Stimulated activated naive CD8-positive, alpha-beta T cell treated with anti-CD3 and anti-CD28 coated beads, Interleukin-15, Interleukin-2, amounts not matched to agents 100 ng/mL and 50 ng/mL, for 24 hours (primary cell): ENCODE measurements around the gene IL17D.
"Not testable (repeated sequence)": the region's sequence is repeated elsewhere in the genome, so short reads cannot be mapped to it uniquely, and the experiment has no call there.

Experiments
- H3K27ac Mint-ChIP-seq: one replicate; pipeline ENCODE4 v1.8.0; 2021; ENCODE audit warnings: mild to moderate bottlenecking, mixed read lengths
- H3K27me3 Mint-ChIP-seq: one replicate; pipeline ENCODE4 v1.8.0; 2021; ENCODE audit warnings: mixed read lengths
- H3K36me3 Mint-ChIP-seq: one replicate; pipeline ENCODE4 v1.8.0; 2021; ENCODE audit warnings: low read depth, mixed read lengths
- H3K4me1 Mint-ChIP-seq: one replicate; pipeline ENCODE4 v1.8.0; 2021; ENCODE audit warnings: low read depth, mixed read lengths
- H3K4me3 Mint-ChIP-seq: one replicate; pipeline ENCODE4 v1.8.0; 2021; ENCODE audit warnings: mild to moderate bottlenecking, mixed read lengths
- H3K9me3 Mint-ChIP-seq: one replicate; pipeline ENCODE4 v1.8.0; 2021; ENCODE audit warnings: mixed read lengths

IL17D gene, protein sequence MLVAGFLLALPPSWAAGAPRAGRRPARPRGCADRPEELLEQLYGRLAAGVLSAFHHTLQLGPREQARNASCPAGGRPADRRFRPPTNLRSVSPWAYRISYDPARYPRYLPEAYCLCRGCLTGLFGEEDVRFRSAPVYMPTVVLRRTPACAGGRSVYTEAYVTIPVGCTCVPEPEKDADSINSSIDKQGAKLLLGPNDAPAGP

DNA sequence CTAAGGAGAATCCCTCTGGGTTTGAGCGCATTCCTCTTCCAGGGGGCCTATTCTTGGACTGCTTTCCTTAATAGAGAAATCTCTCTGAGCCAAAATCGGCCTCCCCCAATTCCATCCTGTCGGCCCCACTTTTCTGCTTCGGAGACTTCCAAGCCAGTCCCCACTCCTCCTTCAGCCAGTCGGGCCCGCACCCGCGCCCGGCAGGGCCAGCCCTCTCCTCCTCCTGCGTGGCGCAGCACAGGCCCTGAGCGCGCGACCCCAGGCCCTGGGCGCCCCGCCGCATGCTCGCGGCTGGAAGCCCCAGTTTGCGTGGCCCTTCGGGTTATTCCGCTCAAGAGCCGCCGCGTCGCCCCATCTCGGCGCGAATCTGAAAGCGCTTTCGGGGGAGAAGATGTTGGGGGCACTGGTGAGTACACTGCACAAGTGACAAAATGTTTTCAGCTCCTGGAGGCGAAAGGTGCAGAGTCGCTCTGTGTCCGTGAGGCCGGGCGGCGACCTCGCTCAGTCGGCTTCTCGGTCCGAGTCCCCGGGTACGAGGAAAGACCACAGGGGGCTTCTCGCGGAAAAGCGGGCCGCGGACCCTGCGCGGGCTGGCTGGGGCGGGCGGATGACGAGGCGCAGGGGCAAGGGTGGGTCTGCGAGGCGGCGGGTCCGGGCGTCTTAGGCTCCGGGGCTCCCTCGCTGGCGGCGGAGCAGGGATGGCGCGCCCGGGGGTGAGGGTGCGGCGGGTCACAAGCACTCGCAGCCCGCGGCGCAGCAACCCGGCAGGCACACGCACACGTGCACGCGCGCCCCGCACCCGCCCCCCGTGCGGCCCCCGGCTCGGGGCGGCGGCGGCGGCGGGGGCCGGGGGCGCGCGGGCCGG, at the start of gene IL17D:
Gene IL17D (plus strand): TSS at position 785 of the 865 bp plus-strand sequence. CDS start 303 bp downstream, outside the sequence.
- Mint-ChIP-seq H3K27ac (peak within 1 kb of the TSS; percentile 89), H3K27me3 (peaks cover 24% of the 10 kb centered on the region)

DNA sequence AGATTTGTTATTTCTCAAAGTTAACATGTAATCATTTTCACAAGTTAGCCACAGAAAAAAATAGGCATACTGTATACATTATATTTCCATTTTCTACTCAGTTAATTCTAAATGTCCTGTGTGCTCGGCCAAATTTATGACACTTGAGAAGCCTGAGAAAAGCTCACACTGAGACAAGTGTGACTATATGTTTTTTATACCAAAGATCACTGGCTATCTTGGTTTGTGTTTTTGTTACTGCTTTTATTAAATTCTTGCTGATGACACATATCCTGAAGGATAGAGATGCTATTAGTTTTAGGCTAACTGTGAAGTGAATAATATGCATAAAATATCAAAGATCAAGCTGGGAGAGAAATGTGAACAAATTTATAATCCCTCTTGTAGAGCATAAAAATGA, 49.3 kb upstream of the IL17D start:
- H3K9me3 Mint-ChIP-seq = no peaks in the 10 kb centered on the region
- H3K4me1 Mint-ChIP-seq = no peaks in the 10 kb centered on the region
- H3K27me3 Mint-ChIP-seq = no peaks in the 10 kb centered on the region
- no peak overlapping the region for H3K27ac Mint-ChIP-seq
- H3K4me3 Mint-ChIP-seq = no peak overlapping the region
- peaks cover 9% of the 10 kb centered on the region for H3K36me3 Mint-ChIP-seq

More for the DNA sequence above, at the start of gene IL17D:
- Mint-ChIP-seq H3K9me3 (no peaks in the 10 kb centered on the region), H3K4me1 (peaks cover 18% of the 10 kb centered on the region), H3K36me3 (no peaks in the 10 kb centered on the region), H3K4me3 (peak within 1 kb of the TSS; percentile 88)

DNA sequence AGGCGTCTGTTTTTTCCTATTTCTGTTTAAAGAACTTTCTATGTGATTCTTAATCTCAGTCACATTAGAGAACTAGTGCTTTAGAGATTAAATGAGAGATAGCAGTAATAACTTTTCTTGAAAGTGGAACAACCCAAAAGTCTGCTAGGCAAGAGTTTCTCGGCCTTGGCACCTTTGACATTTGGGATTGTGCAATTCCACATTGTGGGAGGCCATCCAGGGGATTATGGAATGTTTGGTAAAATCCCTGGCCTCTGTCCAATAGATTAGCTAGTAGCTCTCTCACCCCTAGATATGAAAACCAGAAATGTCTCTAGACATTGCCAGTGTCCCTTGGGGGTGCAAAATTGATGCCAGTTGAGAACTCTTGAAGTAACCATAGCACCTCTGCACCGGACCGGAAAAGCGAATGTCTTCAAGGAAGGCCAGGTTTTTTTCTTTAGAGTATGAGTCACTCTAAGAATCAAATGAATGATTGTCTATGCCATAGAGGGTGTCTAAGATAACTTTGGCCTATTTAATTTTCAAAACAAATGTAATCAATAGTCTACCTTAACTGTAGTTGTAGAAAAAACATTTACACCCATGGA, 45.0 kb upstream of the IL17D start:
- H3K27ac Mint-ChIP-seq = no peak overlapping the region
- H3K27me3 Mint-ChIP-seq = no peaks in the 10 kb centered on the region
- no peaks in the 10 kb centered on the region for H3K9me3 Mint-ChIP-seq
- peaks cover 17% of the 10 kb centered on the region for H3K36me3 Mint-ChIP-seq
- H3K4me3 Mint-ChIP-seq = no peak overlapping the region
- no peaks in the 10 kb centered on the region for H3K4me1 Mint-ChIP-seq

DNA sequence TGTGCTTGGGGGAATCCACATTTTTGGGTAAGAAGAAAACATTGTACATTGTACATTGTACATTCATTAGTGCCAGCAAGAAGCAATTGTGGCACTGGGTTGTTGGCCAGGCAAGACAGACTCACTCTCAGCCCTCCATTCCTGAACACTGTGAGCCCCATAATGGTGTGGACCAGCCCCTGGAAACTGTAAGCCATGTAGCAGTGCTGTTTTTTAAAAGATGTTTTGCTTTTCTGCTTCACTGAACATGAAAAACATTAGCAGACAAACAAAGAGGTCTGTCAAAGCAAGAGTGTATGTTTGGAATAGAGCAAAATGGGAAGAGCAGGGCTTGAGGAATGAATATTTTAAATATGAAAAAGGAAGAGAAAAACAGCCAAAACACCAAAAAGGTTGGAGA, 39.1 kb upstream of the IL17D start:
- Mint-ChIP-seq H3K36me3 (peaks cover 12% of the 10 kb centered on the region), H3K4me3 (no peak overlapping the region), H3K27ac (no peak overlapping the region), H3K4me1 (no peaks in the 10 kb centered on the region), H3K9me3 (no peaks in the 10 kb centered on the region), H3K27me3 (no peaks in the 10 kb centered on the region)

DNA sequence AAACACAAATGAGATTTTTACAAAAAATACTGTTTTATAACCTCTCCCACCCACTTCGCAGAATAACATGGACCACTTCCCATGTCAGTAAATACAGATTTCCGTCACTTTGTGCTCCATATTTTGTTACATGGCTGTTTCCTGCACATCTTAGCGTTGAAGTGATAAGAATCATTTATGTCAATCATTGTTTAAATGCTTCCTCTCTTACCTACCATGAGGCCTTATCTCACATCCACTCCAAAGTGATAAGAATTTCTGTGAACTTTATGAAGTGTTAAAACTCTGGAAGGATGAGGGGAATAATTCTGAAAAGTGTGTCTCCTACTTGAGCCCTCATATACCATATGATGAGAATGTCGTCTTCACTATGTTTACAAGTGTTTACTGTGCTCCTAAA, 36.6 kb upstream of the IL17D start:
- Mint-ChIP-seq H3K9me3 (no peaks in the 10 kb centered on the region), H3K4me3 (no peak overlapping the region), H3K27me3 (no peaks in the 10 kb centered on the region), H3K27ac (no peak overlapping the region), H3K36me3 (peaks cover 4% of the 10 kb centered on the region), H3K4me1 (no peaks in the 10 kb centered on the region)

DNA sequence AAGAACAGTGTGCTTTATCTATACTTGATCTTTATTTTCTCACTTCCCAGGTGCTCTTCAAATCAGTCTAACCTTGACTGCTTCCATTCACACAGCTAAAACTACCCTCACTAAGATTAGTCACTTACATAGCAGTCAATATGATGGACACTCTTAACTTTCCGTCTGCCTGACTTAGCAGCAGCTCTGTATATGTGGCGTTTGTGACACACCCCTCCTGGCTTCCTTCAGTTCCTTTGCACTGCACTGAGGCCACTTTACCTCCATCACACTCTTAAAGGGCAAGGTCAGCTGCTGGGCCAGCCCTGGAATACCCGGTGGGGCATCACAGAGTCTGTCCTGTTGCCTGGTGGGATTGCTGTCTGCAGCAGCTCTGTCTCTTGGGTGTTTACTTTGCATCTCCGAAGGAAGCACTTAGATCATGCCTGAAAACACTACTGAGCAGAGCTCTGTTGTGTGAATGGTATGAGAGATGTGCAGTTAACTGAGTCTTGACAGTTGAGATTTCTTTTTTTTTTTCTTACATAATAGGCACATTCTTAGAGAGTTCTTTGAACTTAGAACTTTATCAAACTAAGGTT, 35.6 kb upstream of the IL17D start:
- H3K36me3 Mint-ChIP-seq = peaks cover 4% of the 10 kb centered on the region
- H3K4me3 Mint-ChIP-seq = no peak overlapping the region
- H3K27me3 Mint-ChIP-seq = no peaks in the 10 kb centered on the region
- H3K9me3 Mint-ChIP-seq = no peaks in the 10 kb centered on the region
- no peak overlapping the region for H3K27ac Mint-ChIP-seq
- H3K4me1 Mint-ChIP-seq = no peaks in the 10 kb centered on the region

DNA sequence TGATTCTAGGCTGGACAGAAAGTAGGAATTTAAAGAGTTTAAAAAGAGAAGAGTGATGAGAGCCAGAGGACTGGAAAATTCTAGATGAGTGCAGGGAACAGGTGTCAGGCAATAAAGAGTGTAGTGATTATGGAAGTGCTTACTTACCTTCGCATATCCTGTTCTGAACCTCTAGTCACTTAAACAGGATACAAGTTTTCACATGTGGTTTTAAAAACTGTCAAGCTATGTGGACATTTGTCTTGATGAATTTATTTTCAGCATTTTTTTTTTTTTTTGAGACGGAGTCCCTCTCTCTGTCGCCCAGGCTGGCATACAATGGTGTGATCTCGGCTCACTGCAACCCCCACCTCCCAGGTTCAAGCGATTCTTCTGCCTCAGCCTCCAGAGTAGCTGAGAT, 34.3 kb upstream of the IL17D start:
- no peaks in the 10 kb centered on the region for H3K9me3 Mint-ChIP-seq
- no peaks in the 10 kb centered on the region for H3K4me1 Mint-ChIP-seq
- H3K4me3 Mint-ChIP-seq = no peak overlapping the region
- no peaks in the 10 kb centered on the region for H3K27me3 Mint-ChIP-seq
- peaks cover 11% of the 10 kb centered on the region for H3K36me3 Mint-ChIP-seq
- no peak overlapping the region for H3K27ac Mint-ChIP-seq

DNA sequence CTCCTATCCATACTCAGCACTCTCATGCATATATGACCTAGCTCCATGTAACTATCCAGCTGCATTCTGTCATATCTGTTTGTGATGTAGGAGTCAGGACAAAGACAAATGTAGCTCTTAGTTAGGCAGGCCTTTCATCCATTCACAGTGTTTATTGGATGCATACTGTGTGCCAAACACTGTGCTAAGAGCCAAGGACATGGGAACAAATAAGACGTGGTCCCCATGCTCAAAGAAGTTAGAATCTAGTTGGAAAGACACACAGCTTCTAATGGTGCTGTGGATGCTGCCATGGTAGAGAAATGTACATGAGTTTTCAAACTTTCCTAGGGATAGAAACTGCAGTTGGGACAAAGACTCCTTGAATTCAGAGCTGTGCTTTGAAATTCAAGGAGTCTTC, 31.7 kb upstream of the IL17D start:
- H3K4me3 Mint-ChIP-seq = no peak overlapping the region
- no peaks in the 10 kb centered on the region for H3K27me3 Mint-ChIP-seq
- H3K27ac Mint-ChIP-seq = no peak overlapping the region
- peaks cover 7% of the 10 kb centered on the region for H3K36me3 Mint-ChIP-seq
- no peaks in the 10 kb centered on the region for H3K9me3 Mint-ChIP-seq
- no peaks in the 10 kb centered on the region for H3K4me1 Mint-ChIP-seq

DNA sequence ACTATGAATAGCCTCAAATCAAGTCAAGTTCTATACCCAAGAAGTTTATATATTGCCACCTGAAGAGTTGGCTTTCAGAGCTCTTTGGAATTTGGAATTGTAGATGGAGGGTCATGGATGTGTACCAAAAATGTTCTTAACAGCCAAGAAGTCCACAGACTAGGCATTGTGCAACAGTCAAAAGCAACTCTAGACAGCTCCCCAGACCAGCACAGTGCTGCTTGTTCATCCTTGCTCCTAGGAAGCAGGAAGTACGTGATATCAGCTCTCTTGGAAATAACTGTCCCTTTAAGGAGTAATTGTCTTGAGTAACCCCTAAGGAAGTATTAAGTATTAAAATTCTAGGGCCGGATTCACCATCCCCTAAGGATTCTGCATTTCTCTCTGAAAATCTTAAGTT, 30.7 kb upstream of the IL17D start:
- H3K9me3 Mint-ChIP-seq = no peaks in the 10 kb centered on the region
- no peaks in the 10 kb centered on the region for H3K4me1 Mint-ChIP-seq
- H3K4me3 Mint-ChIP-seq = no peak overlapping the region
- H3K27me3 Mint-ChIP-seq = no peaks in the 10 kb centered on the region
- no peak overlapping the region for H3K27ac Mint-ChIP-seq
- H3K36me3 Mint-ChIP-seq = peaks cover 7% of the 10 kb centered on the region

DNA sequence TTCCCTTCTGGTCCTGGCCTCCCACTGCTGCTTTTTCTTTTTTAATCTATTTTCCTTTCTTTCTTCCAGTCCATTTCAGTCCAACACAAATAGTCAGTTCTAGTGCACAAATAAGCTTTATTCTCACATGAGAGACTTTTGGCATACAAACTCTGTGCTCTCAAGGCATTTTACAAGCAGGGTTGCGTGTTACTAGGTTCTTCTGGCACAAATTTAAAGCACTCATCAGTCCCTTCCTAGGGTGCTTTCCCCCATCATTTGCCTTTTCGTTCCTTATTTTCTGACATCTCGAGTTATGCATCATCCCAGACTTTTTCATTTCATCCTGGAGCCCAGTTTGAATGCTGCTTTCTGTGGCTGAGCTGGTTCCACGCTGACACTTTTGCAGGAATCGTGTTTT, 29.8 kb upstream of the IL17D start:
- Mint-ChIP-seq H3K4me1 (no peaks in the 10 kb centered on the region), H3K27me3 (no peaks in the 10 kb centered on the region), H3K36me3 (peaks cover 7% of the 10 kb centered on the region), H3K9me3 (no peaks in the 10 kb centered on the region), H3K27ac (no peak overlapping the region), H3K4me3 (no peak overlapping the region)

DNA sequence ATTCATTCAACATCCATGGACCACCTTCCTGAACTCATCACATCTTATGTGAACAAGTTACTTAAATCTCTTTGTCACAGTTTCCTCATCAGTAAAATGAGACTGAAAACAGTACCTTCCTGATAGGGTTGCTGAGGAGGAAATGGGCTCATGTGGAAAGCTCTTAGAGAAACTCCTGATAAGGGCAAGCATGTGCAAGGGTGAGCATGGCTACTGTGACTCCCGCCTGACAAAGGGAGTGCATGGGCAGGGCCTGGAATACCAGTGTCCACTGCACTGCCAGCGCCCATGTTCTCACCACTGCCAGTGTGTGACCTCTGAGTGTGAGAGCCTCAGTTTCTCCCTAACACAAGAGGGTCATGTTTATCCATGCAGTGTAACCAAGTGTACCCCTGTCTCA, 27.3 kb upstream of the IL17D start:
- Mint-ChIP-seq H3K27ac (no peak overlapping the region), H3K27me3 (no peaks in the 10 kb centered on the region), H3K4me3 (no peak overlapping the region), H3K9me3 (no peaks in the 10 kb centered on the region), H3K4me1 (no peaks in the 10 kb centered on the region), H3K36me3 (peaks cover 7% of the 10 kb centered on the region)

DNA sequence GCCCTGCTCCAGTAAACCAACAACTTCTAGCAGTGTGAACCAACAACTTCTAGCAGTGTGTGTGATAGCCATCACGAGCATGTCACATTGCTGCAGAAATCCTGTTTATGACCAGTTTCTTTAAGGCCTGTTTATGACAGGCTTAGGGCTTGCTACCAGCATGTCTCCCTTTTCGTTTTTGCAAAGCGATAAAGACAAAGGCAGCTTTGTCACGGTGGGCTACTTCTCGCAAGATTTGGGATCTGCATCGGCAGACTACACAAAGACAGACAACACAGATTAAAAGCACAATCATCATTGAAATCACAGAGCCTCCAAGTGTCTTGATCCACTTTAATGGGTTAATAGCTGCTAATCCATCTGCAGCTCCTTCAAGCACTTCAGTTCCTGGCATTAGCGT, 24.9 kb upstream of the IL17D start:
- not testable (repeated sequence) for H3K27me3 Mint-ChIP-seq, H3K27ac Mint-ChIP-seq, H3K36me3 Mint-ChIP-seq, H3K4me3 Mint-ChIP-seq, H3K4me1 Mint-ChIP-seq, H3K9me3 Mint-ChIP-seq

DNA sequence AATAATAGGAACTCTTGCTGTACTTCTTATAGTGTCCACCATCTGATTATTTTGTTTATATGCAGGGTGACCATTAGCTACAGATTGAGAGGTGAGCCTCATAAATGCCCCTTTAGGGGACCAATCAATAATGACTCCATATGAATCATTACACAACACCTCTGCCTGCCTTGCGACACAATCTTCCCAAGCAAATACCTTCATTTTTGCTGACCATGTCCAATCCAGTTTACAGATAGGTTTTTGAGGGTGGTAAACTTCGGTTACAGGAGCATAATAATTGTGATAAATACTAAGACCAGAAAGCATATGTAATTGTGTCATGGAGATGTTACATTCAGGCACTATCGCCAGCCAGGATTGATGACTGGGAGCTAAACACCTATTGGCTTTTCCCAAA, 23.6 kb upstream of the IL17D start:
- Mint-ChIP-seq H3K4me3 (no peak overlapping the region), H3K9me3 (no peaks in the 10 kb centered on the region), H3K36me3 (peaks cover 3% of the 10 kb centered on the region), H3K4me1 (no peaks in the 10 kb centered on the region), H3K27me3 (no peaks in the 10 kb centered on the region), H3K27ac (no peak overlapping the region)

DNA sequence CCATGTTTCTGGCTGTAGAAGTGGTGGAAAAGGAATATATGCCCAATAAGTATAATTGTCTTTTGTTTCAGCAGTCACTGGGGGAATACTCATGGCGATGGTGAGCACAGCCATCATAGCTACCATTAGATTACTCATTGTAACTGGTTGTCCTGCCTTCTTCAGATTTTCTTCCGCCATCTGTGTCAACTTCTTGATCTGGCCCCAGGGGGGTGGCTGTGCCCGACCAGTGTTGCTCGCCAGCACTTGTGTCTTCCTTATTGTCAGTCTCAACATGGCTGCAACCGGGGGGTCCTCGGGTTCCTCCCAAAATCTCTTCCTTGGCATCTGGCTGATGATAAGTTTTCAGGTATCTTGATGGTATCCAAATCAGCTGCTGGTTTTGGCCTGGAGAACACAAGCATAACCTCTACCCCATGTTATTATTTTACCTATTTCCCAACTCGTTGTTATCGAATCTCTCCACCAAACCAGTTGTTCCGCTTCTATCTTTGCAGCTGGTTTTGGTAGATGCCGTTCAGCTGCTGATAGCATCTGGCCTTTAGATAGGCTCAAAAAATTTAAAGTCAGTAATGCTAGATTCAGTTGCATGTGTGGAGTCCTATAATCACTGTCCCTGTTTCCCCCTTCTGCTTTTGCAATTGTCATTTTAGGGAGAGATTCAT, 23.0 kb upstream of the IL17D start:
- Mint-ChIP-seq H3K9me3 (no peaks in the 10 kb centered on the region), H3K27ac (no peak overlapping the region), H3K36me3 (peaks cover 3% of the 10 kb centered on the region), H3K27me3 (no peaks in the 10 kb centered on the region), H3K4me1 (no peaks in the 10 kb centered on the region), H3K4me3 (no peak overlapping the region)

DNA sequence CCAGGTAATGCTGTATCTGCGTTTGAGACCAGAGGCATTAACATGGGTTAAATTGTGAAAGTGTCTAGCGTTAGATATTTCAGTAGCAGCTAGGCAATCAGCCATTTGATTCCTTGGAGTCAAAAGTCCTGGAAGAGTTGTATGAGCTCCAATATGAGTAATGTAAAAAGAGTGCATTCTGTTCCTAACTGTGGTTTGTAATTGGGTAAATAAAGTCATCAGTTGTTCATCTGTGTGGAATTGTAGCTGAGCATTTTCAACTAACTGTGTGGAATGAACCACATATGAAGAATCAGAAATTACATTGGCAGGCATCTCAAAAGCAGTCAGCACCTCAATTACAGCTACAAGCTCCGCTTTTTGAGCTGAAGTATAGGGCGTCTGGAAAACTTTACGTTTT, 22.0 kb upstream of the IL17D start:
- not testable (repeated sequence) for H3K9me3 Mint-ChIP-seq, H3K4me1 Mint-ChIP-seq, H3K27me3 Mint-ChIP-seq, H3K36me3 Mint-ChIP-seq, H3K27ac Mint-ChIP-seq, H3K4me3 Mint-ChIP-seq
